Endothelial cell of umbilical vein (primary cell): ENCODE data around the gene ANKRD34A.

Experiments used
- CTCF ChIP-seq, 2 donors: IDR thresholded peaks; 1 replicate in 1 of 2; 2 replicates in 1 of 2; pipeline ENCODE4 v1.5.1; 2011; ENCODE audit warnings: low read length in 2 of 2, mild to moderate bottlenecking in 2 of 2, moderate library complexity in 2 of 2, control low read depth in 1 of 2, inconsistent platforms in 1 of 2, low read depth in 1 of 2; ENCODE audit not compliant: insufficient read depth in 1 of 2; ENCODE audit errors: extremely low read depth in 1 of 2
- EZH2 ChIP-seq: IDR thresholded peaks from 2 replicates; pipeline ENCODE4 v1.6.1; 2012; ENCODE audit warnings: borderline replicate concordance, low read depth, mild to moderate bottlenecking, moderate library complexity, low read length, inconsistent platforms; ENCODE audit not compliant: severe bottlenecking
- POLR2A ChIP-seq: IDR thresholded peaks from 2 replicates; pipeline ENCODE4 v1.6.1; 2012; ENCODE audit warnings: low read depth, mild to moderate bottlenecking, control low read depth, low read length
- POLR2AphosphoS5 ChIP-seq: IDR thresholded peaks from 2 replicates; pipeline ENCODE4 v1.6.1; 2012; ENCODE audit warnings: low read depth, mild to moderate bottlenecking, control low read depth, low read length, moderate library complexity; ENCODE audit not compliant: insufficient read depth
- TF ChIP-seq, protein P1 (sequence below): IDR thresholded peaks from 2 replicates; pipeline ENCODE4 v1.6.1; 2011; ENCODE audit not compliant: insufficient read depth, insufficient read length

GRCh38 chr1:145918992-145919939 is 45.1 kb downstream of the ANKRD34A start:
- TF ChIP-seq CTCF (IDR thresholded peaks at IDR 0.05; ENCODE audit: extremely low read depth in 1 of 2, insufficient read depth in 1 of 2, low read depth in 1 of 2, low read length in 2 of 2) (no peak), EZH2 (no peak), POLR2AphosphoS5 (no peak), POLR2A (no peak)
- TF ChIP-seq, protein P1, sequence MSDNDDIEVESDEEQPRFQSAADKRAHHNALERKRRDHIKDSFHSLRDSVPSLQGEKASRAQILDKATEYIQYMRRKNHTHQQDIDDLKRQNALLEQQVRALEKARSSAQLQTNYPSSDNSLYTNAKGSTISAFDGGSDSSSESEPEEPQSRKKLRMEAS = no peak
